HEK293 (cell line): ENCODE results near the gene ARMH4.

ENCODE experiments used
- CTCF ChIA-PET: fragments of 350-600 bp; formaldehyde crosslinking; extraction: SDS; loops from one replicate; lab custom pipeline; 2021; ENCODE audit warnings: antibody characterized with exemption; lab: Yijun Ruan, JAX
- POLR2A ChIA-PET: fragments of 300-600 bp; formaldehyde crosslinking; extraction: SDS; loops from one replicate; lab custom pipeline; 2020; ENCODE audit warnings: antibody characterized with exemption, inconsistent platforms; lab: Yijun Ruan, JAX
- H3K27ac ChIP-seq: fragments of 200-500 bp; sonication (Bioruptor generic); 2 replicates; pipeline ENCODE4 v1.5.1; 2014; ENCODE audit warnings: low read depth, low read length, control low read depth, inconsistent platforms; ENCODE audit errors: extremely low read depth
- H3K36me3 ChIP-seq, 2 experiments: fragments of 200-500 bp in 1 of 2; sonication (Bioruptor generic) in 1 of 2; 1 replicate in 1 of 2; 2 replicates in 1 of 2; pipeline ENCODE4 v1.5.1; 2014 to 2017; ENCODE audit warnings: inconsistent platforms in 2 of 2, low read length in 2 of 2; ENCODE audit not compliant: control insufficient read depth in 2 of 2, insufficient read depth in 1 of 2
- H3K4me1 ChIP-seq: fragments of 200-500 bp; sonication (Bioruptor generic); 2 replicates; pipeline ENCODE4 v1.5.1; 2014; ENCODE audit warnings: mild to moderate bottlenecking, low read length, inconsistent platforms; ENCODE audit not compliant: control insufficient read depth, insufficient read depth
- H3K4me3 ChIP-seq: 2 replicates; pipeline ENCODE4 v1.5.1; 2011; ENCODE audit warnings: low read depth, mild to moderate bottlenecking, control low read depth, low read length, moderate library complexity
- H3K9me3 ChIP-seq: fragments of 200-500 bp; sonication (Bioruptor generic); 2 replicates; pipeline ENCODE4 v1.5.1; 2014; ENCODE audit warnings: low read depth, low read length, inconsistent platforms; ENCODE audit not compliant: control insufficient read depth, insufficient read depth
- BCL11A ChIP-seq: fragments of 450-650 bp; formaldehyde crosslinking; IDR thresholded peaks from 2 replicates; pipeline ENCODE4 v1.5.1; 2016; ENCODE audit warnings: low read depth, missing biosample characterization, missing genetic modification characterization
- FEZF1 ChIP-seq: fragments of 450-650 bp; formaldehyde crosslinking; IDR thresholded peaks from 2 replicates; pipeline ENCODE4 v1.5.1; 2016; ENCODE audit warnings: missing biosample characterization, missing genetic modification characterization
- GLI2 ChIP-seq: fragments of 450-650 bp; formaldehyde crosslinking; IDR thresholded peaks from 2 replicates; pipeline ENCODE4; 2017; ENCODE audit warnings: missing biosample characterization, missing genetic modification characterization, low read depth, borderline replicate concordance
- GLI4 ChIP-seq: fragments of 450-650 bp; formaldehyde crosslinking; IDR thresholded peaks from 2 replicates; pipeline ENCODE4 v1.5.1; 2016; ENCODE audit warnings: missing biosample characterization, missing genetic modification characterization
- OSR2 ChIP-seq: fragments of 450-650 bp; formaldehyde crosslinking; IDR thresholded peaks from 2 replicates; pipeline ENCODE4 v1.5.1; 2016; ENCODE audit warnings: missing biosample characterization, missing genetic modification characterization
- RBAK ChIP-seq: fragments of 450-650 bp; formaldehyde crosslinking; IDR thresholded peaks from 2 replicates; pipeline ENCODE4 v1.5.1; 2016; ENCODE audit warnings: missing biosample characterization, missing genetic modification characterization
- SP7 ChIP-seq: fragments of 450-650 bp; formaldehyde crosslinking; IDR thresholded peaks from 2 replicates; pipeline ENCODE4 v1.5.1; 2016; ENCODE audit warnings: missing biosample characterization, missing genetic modification characterization
- ZBTB1 ChIP-seq: fragments of 450-650 bp; formaldehyde crosslinking; IDR thresholded peaks from 2 replicates; pipeline ENCODE4 v1.5.1; 2016; ENCODE audit warnings: missing biosample characterization, missing genetic modification characterization
- ZEB2 ChIP-seq: fragments of 450-650 bp; formaldehyde crosslinking; IDR thresholded peaks from 2 replicates; pipeline ENCODE4 v1.5.1; 2016; ENCODE audit warnings: missing biosample characterization, missing genetic modification characterization
- ZFHX2 ChIP-seq: fragments of 450-650 bp; formaldehyde crosslinking; conservative IDR thresholded peaks from 2 replicates; pipeline ENCODE4 v1.5.1; 2016; ENCODE audit warnings: missing biosample characterization, missing genetic modification characterization
- ZNF155 ChIP-seq: fragments of 450-650 bp; formaldehyde crosslinking; IDR thresholded peaks from 2 replicates; pipeline ENCODE4 v1.5.1; 2016; ENCODE audit warnings: missing biosample characterization, missing genetic modification characterization
- ZNF174 ChIP-seq: fragments of 450-650 bp; formaldehyde crosslinking; IDR thresholded peaks from 2 replicates; pipeline ENCODE4 v1.5.0; 2017; ENCODE audit warnings: missing biosample characterization, mild to moderate bottlenecking, missing genetic modification characterization
- ZNF202 ChIP-seq: fragments of 450-650 bp; formaldehyde crosslinking; IDR thresholded peaks from 2 replicates; pipeline ENCODE4 v1.5.1; 2016; ENCODE audit warnings: missing biosample characterization, missing genetic modification characterization, borderline replicate concordance
- ZNF239 ChIP-seq: fragments of 450-650 bp; formaldehyde crosslinking; IDR thresholded peaks from 2 replicates; pipeline ENCODE4 v1.5.1; 2016; ENCODE audit warnings: missing biosample characterization, missing genetic modification characterization
- ZNF248 ChIP-seq: fragments of 450-650 bp; formaldehyde crosslinking; IDR thresholded peaks from 2 replicates; pipeline ENCODE4 v1.5.1; 2017; ENCODE audit warnings: missing biosample characterization, missing genetic modification characterization
- ZNF335 ChIP-seq: fragments of 450-650 bp; formaldehyde crosslinking; conservative IDR thresholded peaks from 2 replicates; pipeline ENCODE4 v1.5.1; 2016; ENCODE audit warnings: missing biosample characterization, missing genetic modification characterization
- ZNF501 ChIP-seq: fragments of 450-650 bp; formaldehyde crosslinking; IDR thresholded peaks from 2 replicates; pipeline ENCODE4 v1.5.1; 2016; ENCODE audit warnings: missing biosample characterization, missing genetic modification characterization
- ZNF510 ChIP-seq: fragments of 450-650 bp; formaldehyde crosslinking; IDR thresholded peaks from 2 replicates; pipeline ENCODE4 v1.5.1; 2018; ENCODE audit warnings: mild to moderate bottlenecking, missing genetic modification characterization, missing biosample characterization; ENCODE audit not compliant: insufficient replicate concordance
- ZNF544 ChIP-seq: fragments of 450-650 bp; formaldehyde crosslinking; IDR thresholded peaks from 2 replicates; pipeline ENCODE4 v1.5.0; 2017; ENCODE audit warnings: missing biosample characterization, missing genetic modification characterization
- ZNF610 ChIP-seq: fragments of 450-650 bp; formaldehyde crosslinking; IDR thresholded peaks from 2 replicates; pipeline ENCODE4 v1.5.1; 2016; ENCODE audit warnings: missing biosample characterization, missing genetic modification characterization, borderline replicate concordance
- ZNF660 ChIP-seq: fragments of 450-650 bp; IDR thresholded peaks from 2 replicates; pipeline ENCODE4 v1.5.1; 2018; ENCODE audit warnings: missing biosample characterization, mild to moderate bottlenecking, missing genetic modification characterization
- ZNF837 ChIP-seq: fragments of 450-650 bp; formaldehyde crosslinking; IDR thresholded peaks from 2 replicates; pipeline ENCODE4 v1.5.1; 2016; ENCODE audit warnings: missing biosample characterization, missing genetic modification characterization
- ZNF843 ChIP-seq: fragments of 450-650 bp; formaldehyde crosslinking; IDR thresholded peaks from 2 replicates; pipeline ENCODE4 v1.5.1; 2016; ENCODE audit warnings: missing biosample characterization, missing genetic modification characterization
- ZXDB ChIP-seq: fragments of 450-650 bp; formaldehyde crosslinking; IDR thresholded peaks from 2 replicates; pipeline ENCODE4 v1.5.1; 2016; ENCODE audit warnings: missing biosample characterization, missing genetic modification characterization
- TF ChIP-seq, protein P1 (sequence below): fragments of 450-650 bp; formaldehyde crosslinking; IDR thresholded peaks from 2 replicates; pipeline ENCODE4 v1.5.1; 2016; ENCODE audit warnings: missing biosample characterization, missing genetic modification characterization
- TF ChIP-seq, protein P2 (sequence below): fragments of 450-650 bp; formaldehyde crosslinking; IDR thresholded peaks from 2 replicates; pipeline ENCODE4 v1.5.1; 2016; ENCODE audit warnings: missing biosample characterization, missing genetic modification characterization
- TF ChIP-seq, protein P3 (sequence below): fragments of 450-650 bp; formaldehyde crosslinking; IDR thresholded peaks from 2 replicates; pipeline ENCODE4 v1.5.0; 2017; ENCODE audit warnings: missing biosample characterization, missing genetic modification characterization, borderline replicate concordance
- TF ChIP-seq, protein P4 (sequence below): fragments of 450-650 bp; formaldehyde crosslinking; IDR thresholded peaks from 2 replicates; pipeline ENCODE4 v1.5.1; 2016; ENCODE audit warnings: missing biosample characterization, missing genetic modification characterization

The ARMH4 gene

DNA sequence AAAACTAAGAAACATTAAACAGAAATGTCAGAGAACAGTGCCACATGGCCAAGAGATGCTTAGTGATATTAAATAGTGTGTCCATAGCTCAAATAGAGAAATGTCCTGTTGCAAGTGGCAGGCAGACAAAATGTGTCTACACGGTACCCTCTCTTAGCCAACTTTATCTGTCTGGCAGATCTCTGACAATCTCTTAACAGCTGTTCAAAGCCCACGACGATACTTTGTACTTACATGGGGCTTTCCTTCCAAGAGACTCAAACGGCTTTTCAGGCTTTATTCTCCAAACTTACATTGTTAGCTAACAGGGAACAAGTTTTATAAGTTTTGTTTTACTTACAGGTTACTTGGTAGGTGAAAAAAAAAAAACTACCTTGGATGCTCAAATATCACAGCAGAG is 45.6 kb downstream of the ARMH4 start:
- no peak for TF ChIP-seq RBAK (tag by site-specific recombination)
- no peak for TF ChIP-seq ZNF202
- TF ChIP-seq ZNF239 (tag by site-specific recombination) = no peak
- TF ChIP-seq ZFHX2 = no peak
- TF ChIP-seq ZNF155 (tag by site-specific recombination) = no peak
- TF ChIP-seq GLI2 (tag by site-specific recombination) = no peak
- no peak for TF ChIP-seq ZNF510
- TF ChIP-seq, protein P1, sequence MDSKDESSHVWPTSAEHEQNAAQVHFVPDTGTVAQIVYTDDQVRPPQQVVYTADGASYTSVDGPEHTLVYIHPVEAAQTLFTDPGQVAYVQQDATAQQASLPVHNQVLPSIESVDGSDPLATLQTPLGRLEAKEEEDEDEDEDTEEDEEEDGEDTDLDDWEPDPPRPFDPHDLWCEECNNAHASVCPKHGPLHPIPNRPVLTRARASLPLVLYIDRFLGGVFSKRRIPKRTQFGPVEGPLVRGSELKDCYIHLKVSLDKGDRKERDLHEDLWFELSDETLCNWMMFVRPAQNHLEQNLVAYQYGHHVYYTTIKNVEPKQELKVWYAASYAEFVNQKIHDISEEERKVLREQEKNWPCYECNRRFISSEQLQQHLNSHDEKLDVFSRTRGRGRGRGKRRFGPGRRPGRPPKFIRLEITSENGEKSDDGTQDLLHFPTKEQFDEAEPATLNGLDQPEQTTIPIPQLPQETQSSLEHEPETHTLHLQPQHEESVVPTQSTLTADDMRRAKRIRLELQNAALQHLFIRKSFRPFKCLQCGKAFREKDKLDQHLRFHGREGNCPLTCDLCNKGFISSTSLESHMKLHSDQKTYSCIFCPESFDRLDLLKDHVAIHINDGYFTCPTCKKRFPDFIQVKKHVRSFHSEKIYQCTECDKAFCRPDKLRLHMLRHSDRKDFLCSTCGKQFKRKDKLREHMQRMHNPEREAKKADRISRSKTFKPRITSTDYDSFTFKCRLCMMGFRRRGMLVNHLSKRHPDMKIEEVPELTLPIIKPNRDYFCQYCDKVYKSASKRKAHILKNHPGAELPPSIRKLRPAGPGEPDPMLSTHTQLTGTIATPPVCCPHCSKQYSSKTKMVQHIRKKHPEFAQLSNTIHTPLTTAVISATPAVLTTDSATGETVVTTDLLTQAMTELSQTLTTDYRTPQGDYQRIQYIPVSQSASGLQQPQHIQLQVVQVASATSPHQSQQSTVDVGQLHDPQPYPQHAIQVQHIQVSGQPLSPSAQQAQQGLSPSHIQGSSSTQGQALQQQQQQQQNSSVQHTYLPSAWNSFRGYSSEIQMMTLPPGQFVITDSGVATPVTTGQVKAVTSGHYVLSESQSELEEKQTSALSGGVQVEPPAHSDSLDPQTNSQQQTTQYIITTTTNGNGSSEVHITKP = no peak
- no peak for TF ChIP-seq SP7
- TF ChIP-seq, protein P2, sequence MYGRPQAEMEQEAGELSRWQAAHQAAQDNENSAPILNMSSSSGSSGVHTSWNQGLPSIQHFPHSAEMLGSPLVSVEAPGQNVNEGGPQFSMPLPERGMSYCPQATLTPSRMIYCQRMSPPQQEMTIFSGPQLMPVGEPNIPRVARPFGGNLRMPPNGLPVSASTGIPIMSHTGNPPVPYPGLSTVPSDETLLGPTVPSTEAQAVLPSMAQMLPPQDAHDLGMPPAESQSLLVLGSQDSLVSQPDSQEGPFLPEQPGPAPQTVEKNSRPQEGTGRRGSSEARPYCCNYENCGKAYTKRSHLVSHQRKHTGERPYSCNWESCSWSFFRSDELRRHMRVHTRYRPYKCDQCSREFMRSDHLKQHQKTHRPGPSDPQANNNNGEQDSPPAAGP (tag by site-specific recombination) = no peak
- TF ChIP-seq ZBTB1 (tag by site-specific recombination) = no peak
- no peak for TF ChIP-seq ZNF610 (tag by site-specific recombination)
- no peak for TF ChIP-seq ZNF335
- TF ChIP-seq ZNF248 (tag by site-specific recombination) = no peak
- 0 out of 2 replicates have a peak, but pooled peaks cover 2% of the 10 kb centered on the region for H3K4me1 ChIP-seq
- no peaks in the 10 kb centered on the region for H3K9me3 ChIP-seq
- H3K4me3 ChIP-seq = no peak overlapping the region
- ChIA-PET CTCF (interaction anchor here (0.6 to 5.2 kb wide), 7 partner anchors 19 to 1782 kb away, joined by 3 to 72 read pairs (median 3); no protein-coding TSS in a partner anchor), POLR2A (interaction anchor here (0.7 kb wide), 1 partner anchor 25 kb away, joined by 3 read pairs; no protein-coding TSS in a partner anchor)
- no peaks in the 10 kb centered on the region for H3K36me3 ChIP-seq
- H3K27ac ChIP-seq = no peak overlapping the region

DNA sequence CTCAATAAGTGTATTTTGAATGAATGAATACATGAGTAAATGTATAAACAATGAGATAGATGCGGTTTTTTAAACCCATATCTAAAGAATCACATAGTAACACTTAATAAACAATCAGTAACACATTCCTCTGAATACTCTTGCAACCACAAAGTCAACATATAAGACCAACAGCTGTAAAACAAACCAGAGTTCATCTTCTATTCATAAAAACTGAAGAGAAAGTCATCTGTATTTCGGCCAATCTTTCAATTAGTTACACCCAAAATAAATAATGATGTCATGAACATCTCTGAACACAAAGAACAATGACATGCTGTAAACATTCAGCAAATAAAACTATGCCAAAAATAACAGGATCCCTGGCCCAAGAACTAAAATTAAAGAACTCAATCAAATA is 47.2 kb downstream of the ARMH4 start:
- Histone ChIP-seq H3K4me3 (no peak overlapping the region), H3K27ac (no peak overlapping the region), H3K4me1 (0 out of 2 replicates have a peak, but pooled peaks cover 2% of the 10 kb centered on the region), H3K36me3 (no peaks in the 10 kb centered on the region), H3K9me3 (no peaks in the 10 kb centered on the region)
- ChIA-PET POLR2A (no interaction called here), CTCF (interaction anchor here (0.7 kb wide), 1 partner anchor 56 kb away, joined by 3 read pairs; no protein-coding TSS in a partner anchor)
- TF ChIP-seq ZNF843 (tag by site-specific recombination) = peak; percentile 80
- no peak for TF ChIP-seq ZNF202
- TF ChIP-seq GLI4 (tag by site-specific recombination) = no peak
- no peak for TF ChIP-seq ZNF837
- TF ChIP-seq, protein P3, sequence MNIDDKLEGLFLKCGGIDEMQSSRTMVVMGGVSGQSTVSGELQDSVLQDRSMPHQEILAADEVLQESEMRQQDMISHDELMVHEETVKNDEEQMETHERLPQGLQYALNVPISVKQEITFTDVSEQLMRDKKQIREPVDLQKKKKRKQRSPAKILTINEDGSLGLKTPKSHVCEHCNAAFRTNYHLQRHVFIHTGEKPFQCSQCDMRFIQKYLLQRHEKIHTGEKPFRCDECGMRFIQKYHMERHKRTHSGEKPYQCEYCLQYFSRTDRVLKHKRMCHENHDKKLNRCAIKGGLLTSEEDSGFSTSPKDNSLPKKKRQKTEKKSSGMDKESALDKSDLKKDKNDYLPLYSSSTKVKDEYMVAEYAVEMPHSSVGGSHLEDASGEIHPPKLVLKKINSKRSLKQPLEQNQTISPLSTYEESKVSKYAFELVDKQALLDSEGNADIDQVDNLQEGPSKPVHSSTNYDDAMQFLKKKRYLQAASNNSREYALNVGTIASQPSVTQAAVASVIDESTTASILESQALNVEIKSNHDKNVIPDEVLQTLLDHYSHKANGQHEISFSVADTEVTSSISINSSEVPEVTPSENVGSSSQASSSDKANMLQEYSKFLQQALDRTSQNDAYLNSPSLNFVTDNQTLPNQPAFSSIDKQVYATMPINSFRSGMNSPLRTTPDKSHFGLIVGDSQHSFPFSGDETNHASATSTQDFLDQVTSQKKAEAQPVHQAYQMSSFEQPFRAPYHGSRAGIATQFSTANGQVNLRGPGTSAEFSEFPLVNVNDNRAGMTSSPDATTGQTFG (tag by site-specific recombination) = 0 out of 2 replicates have a peak, but pooled peaks have one; percentile 60
- peak; percentile 81 for TF ChIP-seq ZEB2 (tag by site-specific recombination)
- no peak for TF ChIP-seq ZNF501
- TF ChIP-seq ZNF174 (tag by site-specific recombination) = no peak
- TF ChIP-seq, protein P4, sequence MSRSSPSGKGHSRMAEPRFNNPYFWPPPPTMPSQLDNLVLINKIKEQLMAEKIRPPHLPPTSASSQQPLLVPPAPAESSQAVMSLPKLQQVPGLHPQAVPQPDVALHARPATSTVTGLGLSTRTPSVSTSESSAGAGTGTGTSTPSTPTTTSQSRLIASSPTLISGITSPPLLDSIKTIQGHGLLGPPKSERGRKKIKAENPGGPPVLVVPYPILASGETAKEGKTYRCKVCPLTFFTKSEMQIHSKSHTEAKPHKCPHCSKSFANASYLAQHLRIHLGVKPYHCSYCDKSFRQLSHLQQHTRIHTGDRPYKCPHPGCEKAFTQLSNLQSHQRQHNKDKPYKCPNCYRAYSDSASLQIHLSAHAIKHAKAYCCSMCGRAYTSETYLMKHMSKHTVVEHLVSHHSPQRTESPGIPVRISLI (tag by site-specific recombination) = peak; percentile 56; the same call in 1 of the 2 replicates
- TF ChIP-seq FEZF1 (tag by site-specific recombination) = peak; percentile 44; the same call in 1 of the 2 replicates
- TF ChIP-seq BCL11A (tag by site-specific recombination) = peak; percentile 98
- TF ChIP-seq OSR2 (tag by site-specific recombination) = no peak
- peak; percentile 55; the same call in 1 of the 2 replicates for TF ChIP-seq ZXDB (tag by site-specific recombination)
- no peak for TF ChIP-seq ZNF544 (tag by site-specific recombination)
- TF ChIP-seq ZNF660 (tag by site-specific recombination) = no peak
